GM19463 (cell line): ENCODE results near the gene REEP6.
A peak's percentile ranks its signal among the peaks of the same experiment; 100 is the strongest.
"Not testable (repeated sequence)": the region's sequence is repeated elsewhere in the genome, so short reads cannot be mapped to it uniquely, and the experiment has no call there.

Experiments used
- ATAC-seq: cut with Tn5 transposase; IDR thresholded peaks from one replicate; pipeline ENCODE4 v1.9.1; 2021; ENCODE audit warnings: mild to moderate bottlenecking, moderate library complexity; ENCODE audit not compliant: unreplicated experiment

Gene REEP6

DNA sequence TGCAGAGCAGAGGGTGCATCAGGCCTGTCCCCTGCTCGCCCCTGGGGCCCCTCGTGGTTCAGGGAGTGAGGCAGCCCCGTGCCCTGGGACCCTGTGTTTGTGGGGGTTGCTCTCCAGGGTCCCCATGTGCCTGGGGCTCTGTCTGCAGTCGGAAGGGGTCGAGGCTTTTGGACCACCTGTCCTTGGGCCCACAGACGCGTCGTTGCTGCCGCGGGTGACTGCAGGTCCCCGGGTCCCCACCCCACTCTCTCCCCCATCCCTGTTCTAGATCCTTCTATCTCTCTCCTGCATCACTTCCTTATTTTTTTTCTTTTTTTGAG lies 2.7 kb upstream of the REEP6 start:
- no peak for ATAC-seq

DNA sequence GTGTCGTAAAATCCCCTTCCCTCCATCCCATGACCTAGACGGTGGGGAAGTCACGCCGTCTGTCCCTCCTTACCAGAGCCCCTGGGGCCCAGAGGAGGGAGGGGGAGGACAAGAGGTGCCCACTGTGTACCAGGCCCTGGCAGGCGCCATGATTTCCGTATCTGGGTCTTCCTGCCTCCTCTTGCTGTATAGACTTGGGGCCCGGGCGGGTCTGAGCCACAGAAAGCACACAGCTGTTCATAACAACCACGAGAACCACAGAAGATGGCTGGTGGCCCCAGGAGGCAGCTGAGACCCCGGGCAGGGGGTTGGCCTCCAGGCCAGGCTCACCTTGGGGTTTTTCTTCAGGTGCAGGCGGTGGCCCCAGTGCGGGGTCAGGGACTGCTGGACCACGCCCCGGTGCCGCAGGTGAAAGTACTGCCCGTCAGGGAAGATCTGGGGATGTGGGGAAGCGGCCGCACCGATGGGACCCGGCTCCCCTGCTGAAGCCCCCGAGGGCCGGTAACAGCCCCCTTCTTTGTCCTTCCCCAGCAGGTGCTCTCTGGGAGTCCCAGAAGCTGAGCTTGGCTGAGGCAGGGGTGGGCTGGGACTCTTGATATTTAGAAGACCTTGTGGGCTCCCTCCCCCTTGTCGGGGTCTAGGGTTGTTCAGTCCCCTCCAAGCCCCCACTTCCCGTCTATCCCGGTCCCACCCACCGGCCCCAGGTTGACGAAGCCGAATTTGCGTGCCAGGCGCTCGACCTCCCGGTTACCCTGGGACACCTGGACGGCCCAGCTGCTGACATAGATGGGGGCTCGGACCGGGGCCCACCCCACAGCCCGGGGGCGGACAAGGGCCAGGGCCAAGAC lies 1.3 kb upstream of the REEP6 start:
- no peak for ATAC-seq

DNA sequence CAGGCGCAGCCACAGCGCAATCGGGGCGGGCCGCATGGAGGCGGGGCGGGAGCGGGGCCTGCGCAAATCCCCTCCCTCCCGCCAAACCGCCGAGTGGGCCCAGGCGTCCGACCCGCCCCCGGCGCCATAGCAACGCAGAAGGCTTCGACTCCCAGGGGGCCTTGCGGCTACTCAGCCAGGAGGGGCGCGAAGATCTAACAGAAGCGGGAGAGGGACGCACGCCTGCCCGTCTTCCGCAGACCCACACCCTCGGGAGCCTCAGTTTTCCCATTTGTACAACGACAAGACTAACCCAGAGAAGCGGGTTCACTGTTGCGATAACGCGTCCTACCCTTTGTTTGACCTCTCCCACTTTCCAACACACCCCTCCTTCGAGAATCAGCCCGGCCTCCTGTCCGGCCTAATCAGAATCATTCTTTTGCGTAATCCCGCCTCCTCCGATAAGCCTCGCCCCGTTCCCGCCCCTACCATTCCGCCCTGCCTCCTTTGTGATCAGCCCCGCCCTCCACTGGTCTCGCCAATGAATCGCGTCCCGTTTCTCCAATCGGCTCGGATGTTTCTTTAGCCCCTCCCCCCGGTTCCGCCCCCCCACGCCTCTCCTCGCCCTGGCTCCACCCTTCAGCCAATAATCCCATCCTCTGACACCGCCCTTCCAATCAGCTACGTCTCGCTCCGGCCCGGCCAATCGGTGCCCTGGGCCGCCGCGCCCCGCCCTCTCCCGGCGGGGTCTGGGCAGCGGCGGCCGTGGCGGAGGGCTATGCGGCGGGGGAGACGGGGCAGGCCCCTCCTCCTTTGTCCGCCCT lies 469 bp upstream of the REEP6 start, which contains the start of gene PCSK4:
PCSK4 (minus strand) TSS at position 40 of the 803 bp plus-strand sequence; CDS start at position 36, 4 bp downstream.
- ATAC-seq = peak; percentile 86

DNA sequence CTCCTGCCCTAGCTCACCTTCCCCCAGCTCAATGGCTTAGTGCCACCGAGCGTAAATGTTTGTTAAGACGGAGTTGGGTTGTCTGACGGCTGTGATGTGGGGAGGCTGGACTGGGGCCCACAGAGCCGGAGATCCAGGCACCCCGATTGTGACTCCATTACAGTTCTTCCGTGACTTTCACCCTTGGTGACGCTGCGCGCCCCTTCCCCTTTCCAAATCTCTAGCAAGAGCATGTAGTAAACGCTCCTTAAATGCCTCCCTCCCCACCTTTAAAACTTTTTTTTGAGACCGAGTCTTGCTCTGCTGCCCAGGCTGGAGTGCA lies 829 bp downstream of the REEP6 start:
- ATAC-seq = no peak

DNA sequence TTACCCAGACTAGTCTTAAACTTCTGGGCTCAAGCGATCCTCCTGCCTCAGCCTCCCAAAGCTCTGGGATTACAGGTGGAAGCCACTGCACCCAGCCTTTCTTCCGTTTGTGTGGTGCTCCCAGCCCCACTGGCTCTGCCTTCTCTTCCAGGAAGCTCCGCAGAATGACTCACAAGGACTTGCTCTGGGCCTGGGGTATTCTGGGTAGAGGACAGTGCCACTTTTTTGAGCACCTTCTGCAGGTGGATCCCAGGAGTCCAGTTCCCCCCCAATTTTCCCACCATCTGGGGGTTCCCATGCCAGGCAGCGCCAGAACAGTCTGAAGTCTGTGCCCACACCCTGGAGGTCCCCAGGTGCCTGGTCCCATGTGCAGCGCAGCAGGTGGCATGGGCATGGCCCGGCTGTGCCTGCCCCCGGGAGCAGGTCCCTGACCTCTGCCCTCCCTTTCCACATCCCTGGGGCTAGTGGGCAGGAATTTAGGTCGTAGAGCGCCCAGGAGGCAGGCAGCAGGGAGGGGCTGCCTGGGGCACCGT lies 1.6 kb downstream of the REEP6 start:
- no peak for ATAC-seq

DNA sequence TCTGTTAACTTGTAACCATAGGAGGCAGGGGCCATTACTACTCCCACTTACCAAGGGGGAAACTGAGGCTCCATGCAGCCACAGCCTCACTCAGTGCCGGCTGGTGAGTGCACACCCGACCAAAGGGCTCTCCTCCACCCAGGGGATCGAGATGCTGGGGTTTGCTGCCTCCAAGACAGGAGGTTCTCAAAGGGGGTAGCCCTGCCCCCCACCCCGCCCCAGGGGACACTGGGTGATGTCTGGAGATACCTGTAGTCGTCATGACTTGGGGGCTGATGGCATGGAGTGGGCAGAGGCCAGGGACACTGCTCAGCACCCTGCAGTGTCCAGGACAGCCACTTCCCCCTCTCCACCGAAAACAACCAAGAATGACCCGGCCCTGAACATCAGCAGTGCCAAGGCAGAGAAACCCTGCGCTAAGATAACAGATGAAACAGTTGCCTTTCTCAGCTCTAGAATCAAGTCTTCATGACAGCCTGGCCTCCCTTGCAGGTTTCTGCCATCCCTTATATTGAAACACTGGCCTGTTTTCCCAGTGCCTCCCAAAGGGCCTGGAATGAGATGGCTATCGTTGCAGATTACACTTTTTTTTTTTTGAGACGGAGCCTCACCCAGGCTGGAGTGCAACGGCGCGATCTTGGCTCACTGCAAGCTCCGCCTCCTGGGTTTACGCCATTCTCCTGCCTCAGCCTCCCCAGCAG lies 3.3 kb downstream of the REEP6 start:
- ATAC-seq = no peak

DNA sequence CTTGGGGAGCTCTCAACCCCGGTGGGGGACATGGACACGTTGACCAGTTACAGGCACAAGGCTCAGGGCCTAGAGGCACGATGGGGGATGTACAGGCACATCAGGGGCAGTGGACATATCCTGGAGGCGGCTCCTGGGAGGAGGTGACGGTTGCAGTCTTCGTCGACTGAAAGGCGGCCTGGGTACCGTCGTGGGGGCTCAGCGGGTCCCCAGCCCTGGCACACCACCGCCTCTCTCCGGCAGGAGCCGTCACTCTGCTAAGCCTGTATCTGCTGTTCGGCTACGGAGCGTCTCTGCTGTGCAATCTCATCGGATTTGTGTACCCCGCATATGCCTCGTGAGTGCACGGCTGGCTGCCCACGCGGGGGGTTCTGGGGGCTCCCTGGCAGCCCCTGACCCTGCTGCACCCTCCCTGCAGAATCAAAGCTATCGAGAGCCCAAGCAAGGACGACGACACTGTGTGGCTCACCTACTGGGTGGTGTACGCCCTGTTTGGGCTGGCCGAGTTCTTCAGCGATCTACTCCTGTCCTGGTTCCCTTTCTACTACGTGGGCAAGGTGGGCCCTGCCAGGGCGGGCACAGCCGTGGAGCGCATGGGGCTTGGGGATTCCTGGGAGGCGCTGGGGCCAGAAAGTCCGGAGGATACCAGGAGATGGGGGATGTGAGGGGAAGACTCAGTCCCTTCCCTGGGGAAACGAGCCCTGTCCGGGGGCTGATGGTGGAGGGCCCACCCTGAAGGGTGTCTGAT lies 4.2 kb downstream of the REEP6 start:
- ATAC-seq = no peak

DNA sequence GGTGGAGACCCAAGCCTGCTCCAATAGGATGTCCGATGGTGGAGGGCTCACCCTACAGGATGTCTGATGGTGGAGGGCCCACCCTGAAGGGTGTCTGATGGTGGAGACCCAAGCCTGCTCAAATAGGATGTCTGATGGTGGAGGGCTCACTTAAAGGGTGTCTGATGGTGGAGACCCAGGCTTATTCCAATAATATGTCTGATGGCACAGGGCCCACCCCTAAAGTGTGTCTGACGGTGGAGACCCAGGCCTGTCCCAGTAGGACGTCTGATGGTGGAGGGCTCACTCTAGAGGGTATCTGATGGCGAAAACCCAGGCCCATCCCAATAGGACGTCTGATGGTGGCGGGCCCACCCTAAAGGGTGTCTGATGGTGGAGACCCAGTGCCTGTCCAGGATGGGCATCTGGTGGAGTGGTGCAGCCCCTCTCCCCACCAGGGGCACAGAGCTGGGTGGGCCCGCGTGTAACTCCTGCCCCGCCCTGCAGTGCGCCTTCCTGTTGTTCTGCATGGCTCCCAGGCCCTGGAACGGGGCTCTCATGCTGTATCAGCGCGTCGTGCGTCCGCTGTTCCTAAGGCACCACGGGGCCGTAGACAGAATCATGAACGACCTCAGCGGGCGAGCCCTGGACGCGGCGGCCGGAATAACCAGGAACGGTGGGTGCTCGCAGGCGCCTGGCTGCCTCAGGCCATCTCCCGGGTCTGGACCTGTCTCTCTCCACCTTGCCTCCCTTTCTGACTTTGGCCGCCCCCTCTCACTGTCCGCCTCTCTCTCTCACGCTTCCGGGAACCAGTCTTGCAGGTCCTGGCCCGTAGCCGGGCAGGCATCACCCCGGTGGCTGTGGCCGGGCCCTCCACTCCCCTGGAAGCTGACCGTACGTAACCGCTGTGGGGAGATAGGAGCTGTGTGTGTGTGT lies 5.1 kb downstream of the REEP6 start:
- ATAC-seq = no peak

DNA sequence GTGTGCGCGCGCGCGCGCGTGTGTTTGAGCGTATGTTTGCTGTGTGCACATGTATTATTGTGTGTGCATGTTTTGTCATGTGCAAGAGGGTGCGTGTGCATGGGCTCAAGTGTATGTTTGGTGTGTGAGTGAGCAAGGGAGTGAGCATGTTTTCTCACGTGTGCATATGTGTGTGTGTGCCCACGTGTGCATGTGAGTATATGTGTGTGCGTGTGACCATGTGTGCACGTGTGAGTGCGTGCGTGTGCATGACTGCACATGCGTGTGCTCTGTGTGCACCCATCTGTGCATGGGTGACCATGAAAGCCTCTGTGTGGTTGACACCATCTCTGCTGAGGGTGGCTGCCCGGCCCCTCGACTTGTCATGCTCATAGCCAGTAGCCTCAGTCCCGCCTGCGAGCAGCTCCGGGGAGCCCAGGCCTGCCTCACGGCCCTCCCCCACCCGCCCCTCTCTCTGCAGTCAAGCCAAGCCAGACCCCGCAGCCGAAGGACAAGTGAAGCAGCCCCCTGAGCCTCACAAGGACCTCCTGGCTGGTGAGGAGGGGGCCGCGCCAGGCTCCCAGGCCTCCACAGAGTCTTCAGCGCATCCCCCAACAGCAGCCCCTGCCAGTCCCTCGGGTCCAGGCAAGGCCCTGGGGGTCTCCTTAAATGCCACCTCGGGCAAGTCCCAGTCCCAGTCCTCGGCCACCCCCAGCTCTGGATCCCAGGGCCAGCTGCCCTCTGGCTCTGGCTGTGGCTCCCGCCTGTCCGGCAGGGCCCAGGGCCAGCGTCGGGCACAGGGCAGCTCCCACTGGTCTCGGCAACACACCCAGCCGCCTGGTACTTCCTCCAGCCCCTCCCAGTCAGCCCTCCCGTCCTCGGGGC lies 6.0 kb downstream of the REEP6 start:
- no peak for ATAC-seq

DNA sequence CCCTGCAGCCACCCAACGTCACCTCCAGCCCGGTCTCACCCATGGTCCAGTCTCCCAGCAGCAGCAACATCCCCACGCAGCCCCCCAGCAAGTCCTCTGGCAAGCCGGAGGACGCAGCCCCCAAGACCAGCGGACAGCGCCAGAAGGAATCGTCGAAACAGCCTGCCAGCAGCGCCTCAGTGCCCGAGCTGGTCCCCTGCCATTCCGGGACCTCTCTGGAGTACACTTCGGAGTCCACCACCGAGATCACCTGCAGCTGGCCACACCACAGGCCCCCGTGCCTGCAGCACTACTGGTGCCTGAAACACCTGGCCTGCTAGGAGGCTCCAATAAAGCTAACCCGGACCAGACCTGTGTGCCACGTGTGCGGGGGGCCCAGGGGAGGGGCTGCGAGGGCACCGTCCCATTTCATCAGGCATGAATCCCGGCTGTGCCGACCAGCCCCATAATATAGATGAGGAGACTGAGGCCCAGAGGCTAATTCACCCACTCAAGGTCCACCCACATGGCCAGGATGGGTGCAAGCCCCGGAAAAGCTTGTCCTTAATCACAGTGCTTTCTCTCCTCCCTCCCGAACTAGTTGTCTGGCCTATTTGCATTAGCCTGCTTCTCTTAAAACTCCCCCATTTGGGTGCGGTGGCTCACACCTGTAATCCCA lies 6.7 kb downstream of the REEP6 start:
- no peak for ATAC-seq

DNA sequence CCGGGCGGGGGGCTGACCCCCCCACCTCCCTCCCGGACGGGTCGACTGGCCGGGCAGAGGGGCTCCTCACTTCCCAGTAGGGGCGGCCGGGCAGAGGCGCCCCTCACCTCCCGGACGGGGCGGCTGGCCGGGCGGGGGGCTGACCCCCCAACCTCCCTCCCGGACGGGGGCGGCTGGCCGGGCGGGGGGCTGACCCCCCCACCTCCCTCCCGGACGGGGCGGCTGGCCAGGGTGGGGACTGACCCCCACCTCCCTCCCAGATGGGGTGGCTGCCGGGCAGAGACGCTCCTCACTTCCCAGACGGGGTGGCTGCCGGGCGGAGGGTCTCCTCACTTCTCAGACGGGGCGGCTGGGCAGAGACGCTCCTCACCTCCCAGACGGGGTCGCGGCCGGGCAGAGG lies 8.2 kb downstream of the REEP6 start:
- ATAC-seq = not testable (repeated sequence)

DNA sequence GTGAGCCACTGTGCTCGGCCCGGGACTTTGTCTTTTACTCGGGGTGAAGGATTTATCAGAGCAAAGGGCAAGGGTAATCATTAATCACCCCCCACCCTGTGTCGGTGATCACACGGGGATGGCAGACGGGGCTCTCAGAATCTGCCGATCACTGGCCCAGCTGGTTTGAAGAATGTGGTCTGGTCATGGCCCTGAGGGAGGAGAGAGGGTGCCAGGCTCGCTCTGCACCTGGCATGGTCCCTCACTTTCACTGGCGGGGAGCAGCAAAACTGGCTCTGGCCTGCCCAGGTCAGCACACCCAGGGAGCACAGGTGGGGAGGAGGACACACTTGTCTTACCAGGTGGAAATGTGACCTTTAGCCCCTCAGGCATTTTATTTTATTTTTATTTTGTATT lies 10.2 kb downstream of the REEP6 start:
- no peak for ATAC-seq

DNA sequence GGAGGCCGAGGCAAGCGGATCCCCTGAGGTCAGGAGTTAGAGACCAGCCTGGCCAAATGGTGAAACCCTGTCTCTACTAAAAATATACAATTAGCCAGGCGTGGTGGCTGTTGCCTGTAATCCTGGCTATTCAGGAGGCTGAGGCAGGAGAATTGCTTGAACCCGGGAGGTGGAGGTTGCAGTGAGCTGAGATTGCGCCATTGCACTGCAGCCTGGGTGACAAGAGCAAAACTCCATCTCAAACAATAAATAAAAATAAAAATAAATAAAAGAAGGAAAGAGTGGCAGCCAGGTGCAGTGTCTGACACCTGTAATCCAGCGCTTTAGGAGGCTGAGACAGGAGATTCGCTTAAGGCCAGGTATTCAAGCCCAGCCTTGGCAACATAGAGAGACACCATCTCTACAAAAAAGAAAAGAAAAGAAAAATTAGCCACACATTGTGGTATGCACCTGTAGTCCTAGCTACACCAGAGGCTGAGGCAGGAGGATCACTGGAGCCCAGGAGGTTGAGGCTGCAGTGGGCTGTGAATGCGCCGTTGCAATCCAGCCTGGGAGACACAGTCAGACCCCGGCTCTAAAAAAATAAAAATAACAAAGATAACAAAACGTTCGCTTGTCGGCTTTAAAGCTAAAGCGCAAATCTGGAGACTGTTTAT lies 11.6 kb downstream of the REEP6 start:
- ATAC-seq = no peak

DNA sequence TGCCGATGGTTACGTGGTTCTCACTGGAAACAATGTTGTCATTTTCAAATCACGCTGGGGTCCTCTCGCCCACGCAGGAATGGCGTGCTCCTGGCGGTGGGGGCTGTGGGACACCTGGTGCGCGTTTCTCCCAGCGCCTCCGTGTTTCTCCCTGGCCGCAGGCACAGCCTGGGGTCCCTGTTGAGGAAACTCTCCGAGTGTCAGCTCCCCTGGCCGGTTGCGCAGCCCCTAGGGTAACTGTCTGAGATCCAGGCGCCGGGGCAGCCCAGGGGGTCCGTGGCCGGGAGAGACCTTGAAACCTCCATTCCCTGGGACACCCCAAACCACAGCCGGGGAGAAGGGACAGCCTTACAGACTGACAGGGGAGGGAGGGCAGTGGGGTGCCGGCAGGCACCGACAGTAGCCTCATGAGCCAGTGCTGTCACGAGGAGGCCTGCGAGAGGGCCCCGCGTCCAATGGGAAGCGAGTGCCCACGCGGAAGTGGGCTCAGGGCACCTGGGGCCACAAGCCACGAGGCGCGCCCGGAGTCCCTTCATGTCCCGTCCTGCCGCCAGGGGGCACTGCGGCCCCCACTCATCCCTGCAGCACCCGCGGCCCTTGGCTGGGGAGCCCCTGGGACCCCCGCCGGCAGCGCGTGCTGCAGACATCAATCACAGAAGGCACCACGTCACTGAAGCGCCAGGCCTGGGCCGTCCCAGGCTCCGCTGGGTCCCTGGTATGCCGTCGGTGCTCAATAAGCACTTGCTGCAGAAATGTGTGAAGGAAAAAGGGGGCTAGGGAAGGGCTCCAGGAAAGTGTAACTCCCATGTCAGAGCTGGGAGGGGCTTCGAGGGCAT lies 12.3 kb downstream of the REEP6 start:
- no peak for ATAC-seq

DNA sequence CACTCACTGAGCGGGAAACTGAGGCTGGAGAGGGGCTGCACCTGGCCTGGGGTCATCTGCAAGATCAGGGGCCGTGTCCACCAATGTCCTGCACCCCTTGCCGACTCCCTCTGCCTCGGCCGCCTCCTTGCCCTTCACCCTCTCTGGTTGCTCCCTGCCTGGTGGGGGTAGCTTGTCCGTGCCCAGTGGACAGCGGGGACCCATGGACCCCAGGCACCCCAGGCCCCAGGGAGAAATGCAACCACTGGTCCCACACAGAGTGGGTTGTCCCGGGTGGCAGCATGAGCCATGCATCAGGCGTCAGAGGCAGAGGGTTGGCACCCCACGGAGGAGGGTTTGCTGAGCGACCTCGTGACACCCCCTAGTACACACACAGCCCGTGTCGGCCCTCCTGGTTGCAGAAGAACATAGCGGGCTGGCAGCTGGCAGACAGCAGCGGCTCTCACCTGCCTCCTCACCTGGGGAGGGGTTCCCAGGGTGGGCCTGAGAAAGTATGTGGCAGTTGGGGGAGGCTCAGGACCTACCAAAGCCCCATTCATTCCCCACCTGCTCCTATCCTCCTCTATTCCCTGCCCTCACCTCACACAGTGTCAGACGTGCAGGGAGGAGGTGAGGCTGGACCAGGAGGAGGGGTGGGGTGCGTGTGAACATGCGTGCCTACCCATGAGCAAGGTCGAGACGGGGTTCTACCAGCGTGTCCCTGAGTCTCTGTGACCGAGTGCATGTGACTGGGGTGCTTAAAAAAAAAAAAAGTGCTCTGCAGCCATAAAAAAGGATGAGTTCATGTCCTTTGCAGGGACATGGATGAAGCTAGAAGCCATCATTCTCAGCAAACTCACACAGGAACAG lies 13.2 kb downstream of the REEP6 start:
- ATAC-seq = no peak

DNA sequence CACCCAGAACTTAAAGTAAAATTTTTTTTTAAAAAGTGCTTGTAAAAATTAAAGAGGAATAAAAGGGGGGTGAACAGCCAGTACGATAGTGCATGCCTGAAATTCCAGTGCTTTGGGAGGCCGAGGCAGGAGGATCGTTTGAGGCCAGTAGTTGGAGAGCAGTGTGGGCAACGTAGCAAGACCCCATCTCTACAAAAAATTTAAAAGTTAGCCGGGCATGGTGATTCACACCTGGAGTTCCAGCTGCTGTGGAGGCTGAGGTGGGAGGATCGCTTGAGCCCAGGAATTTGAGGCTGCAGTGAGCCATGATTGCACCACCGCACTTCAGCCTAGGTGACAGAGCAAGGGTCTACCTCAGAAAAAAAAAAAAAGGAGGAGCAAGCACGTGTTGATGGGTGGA lies 14.0 kb downstream of the REEP6 start:
- no peak for ATAC-seq
